Activated naive CD8-positive, alpha-beta T cell treated with anti-CD3 and anti-CD28 coated beads for 36 hours (primary cell): ENCODE measurements around the gene G0S2. TPM values are rescaled to one million over a fixed set of nuclear protein-coding genes. Genes with fewer than 3 reads are reported as not detected.

Experiments
- DNase-seq: peaks from one replicate; pipeline ENCODE4 v3.0.0; 2021
- H3K27ac Mint-ChIP-seq: one replicate; pipeline ENCODE4 v1.8.0; 2022; ENCODE audit warnings: mild to moderate bottlenecking, moderate library complexity, mixed read lengths
- H3K27me3 Mint-ChIP-seq: one replicate; pipeline ENCODE4 v1.8.0; 2022; ENCODE audit warnings: mild to moderate bottlenecking, mixed read lengths
- H3K36me3 Mint-ChIP-seq: one replicate; pipeline ENCODE4 v1.8.0; 2021; ENCODE audit warnings: mild to moderate bottlenecking, mixed read lengths
- H3K4me1 Mint-ChIP-seq: one replicate; pipeline ENCODE4 v1.8.0; 2021; ENCODE audit warnings: mixed read lengths
- H3K4me3 Mint-ChIP-seq: one replicate; pipeline ENCODE4 v1.8.0; 2022; ENCODE audit warnings: mild to moderate bottlenecking, moderate library complexity, mixed read lengths
- H3K9me3 Mint-ChIP-seq: one replicate; pipeline ENCODE4 v1.8.0; 2022; ENCODE audit warnings: mixed read lengths
- total RNA-seq, 2 experiments: library from RNA; stranded (reverse); gene quantifications; one replicate each; pipeline ENCODE4 v1.2.3, GENCODE V29; 2021

Gene G0S2
- total RNA-seq, 2 experiments from 2014 or later = 11.4 to 13.1 TPM

DNA sequence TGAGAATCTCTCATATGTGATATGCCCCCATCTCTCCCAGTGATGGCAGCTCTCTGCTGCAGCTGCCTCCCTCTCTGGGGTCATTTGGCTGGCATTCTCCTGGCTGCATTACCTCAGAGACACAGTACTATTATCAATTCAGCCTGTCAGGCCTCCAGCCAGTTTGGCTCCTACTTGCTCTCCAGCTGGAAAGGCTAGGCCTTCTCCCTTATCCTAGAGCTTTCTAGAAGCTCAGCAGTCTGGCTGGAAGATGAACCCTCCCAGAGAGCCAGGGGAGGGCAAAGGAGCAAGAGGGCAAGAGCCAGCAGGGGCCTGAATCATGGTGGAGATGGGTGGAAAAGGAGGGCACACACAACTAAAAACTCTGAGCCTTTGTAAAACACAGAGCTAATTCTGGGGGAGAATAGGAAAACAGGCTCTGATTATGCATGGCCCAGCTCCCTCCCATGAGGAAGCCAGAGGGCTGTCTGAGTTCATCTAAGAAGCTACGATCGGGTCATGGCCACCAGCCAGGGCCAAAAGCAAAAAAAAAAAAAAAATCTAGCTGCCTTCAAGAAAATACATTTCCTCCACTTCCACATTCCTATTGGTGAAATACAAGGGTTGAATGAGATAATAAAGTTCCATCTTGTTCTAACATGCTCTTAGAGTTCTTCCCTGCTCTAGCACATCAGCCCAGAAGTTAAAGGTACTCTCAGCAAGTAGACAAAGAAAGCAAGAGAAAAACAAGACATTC lies 31.8 kb upstream of the G0S2 start:
- Mint-ChIP-seq H3K27ac (no peak overlapping the region), H3K27me3 (no peaks in the 10 kb centered on the region), H3K9me3 (no peaks in the 10 kb centered on the region), H3K4me3 (no peak overlapping the region), H3K4me1 (no peaks in the 10 kb centered on the region), H3K36me3 (no peaks in the 10 kb centered on the region)
- no peak for DNase-seq

GRCh38 chr1:209645574-209646452 lies 29.4 kb upstream of the G0S2 start:
- no peak for DNase-seq
- H3K9me3 Mint-ChIP-seq = no peaks in the 10 kb centered on the region
- H3K27me3 Mint-ChIP-seq = no peaks in the 10 kb centered on the region
- no peaks in the 10 kb centered on the region for H3K36me3 Mint-ChIP-seq
- no peak overlapping the region for H3K27ac Mint-ChIP-seq
- peaks cover 10% of the 10 kb centered on the region for H3K4me1 Mint-ChIP-seq
- H3K4me3 Mint-ChIP-seq = no peak overlapping the region

DNA sequence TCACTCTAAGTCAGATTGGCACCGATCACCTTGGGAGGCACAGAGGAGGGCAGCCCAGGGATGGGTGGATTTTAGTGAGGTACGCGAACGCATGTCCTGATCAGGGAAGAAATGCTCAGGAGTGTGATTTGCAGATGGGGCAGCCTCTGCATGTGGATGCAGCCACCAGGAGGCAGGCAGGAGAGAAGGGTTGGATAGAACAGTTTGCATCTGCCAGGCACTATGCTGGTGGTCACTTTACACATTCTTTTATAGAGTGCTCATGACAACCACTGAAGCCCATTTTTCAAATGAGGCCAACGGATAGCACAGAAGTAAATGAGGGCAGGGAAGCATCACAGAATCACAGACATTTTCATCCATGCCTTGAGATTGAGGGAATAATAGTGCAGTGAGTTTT lies 28.7 kb upstream of the G0S2 start:
- no peaks in the 10 kb centered on the region for H3K36me3 Mint-ChIP-seq
- no peak overlapping the region for H3K27ac Mint-ChIP-seq
- no peaks in the 10 kb centered on the region for H3K9me3 Mint-ChIP-seq
- no peak for DNase-seq
- H3K4me3 Mint-ChIP-seq = no peak overlapping the region
- H3K27me3 Mint-ChIP-seq = no peaks in the 10 kb centered on the region
- H3K4me1 Mint-ChIP-seq = peaks cover 14% of the 10 kb centered on the region

DNA sequence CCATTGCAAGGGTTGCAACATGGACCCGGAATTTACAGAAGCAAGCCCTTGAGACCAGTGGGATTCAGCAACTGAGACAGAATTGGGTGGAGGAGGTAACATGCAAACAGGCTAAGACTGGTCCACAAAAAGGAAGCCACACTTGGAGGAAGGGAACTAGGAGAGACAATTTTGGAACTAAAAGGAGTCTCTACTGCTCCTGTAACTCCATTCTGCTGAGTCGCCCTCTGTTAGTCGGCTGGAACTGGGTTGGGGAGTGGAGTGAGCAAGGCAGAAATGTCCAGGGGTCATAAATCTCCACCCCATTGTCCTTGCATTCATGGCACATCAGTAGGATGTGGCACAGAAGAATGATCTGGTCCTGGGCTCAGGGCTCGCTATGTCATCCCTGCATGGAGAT lies 28.1 kb upstream of the G0S2 start:
- Mint-ChIP-seq H3K36me3 (no peaks in the 10 kb centered on the region), H3K27me3 (no peaks in the 10 kb centered on the region), H3K4me1 (peaks cover 16% of the 10 kb centered on the region), H3K27ac (no peak overlapping the region), H3K4me3 (no peak overlapping the region), H3K9me3 (no peaks in the 10 kb centered on the region)
- DNase-seq = no peak

GRCh38 chr1:209648346-209648745 lies 26.9 kb upstream of the G0S2 start:
- Mint-ChIP-seq H3K27ac (no peak overlapping the region), H3K36me3 (no peaks in the 10 kb centered on the region), H3K27me3 (no peaks in the 10 kb centered on the region), H3K4me1 (peaks cover 26% of the 10 kb centered on the region), H3K9me3 (no peaks in the 10 kb centered on the region), H3K4me3 (no peak overlapping the region)
- DNase-seq = no peak

DNA sequence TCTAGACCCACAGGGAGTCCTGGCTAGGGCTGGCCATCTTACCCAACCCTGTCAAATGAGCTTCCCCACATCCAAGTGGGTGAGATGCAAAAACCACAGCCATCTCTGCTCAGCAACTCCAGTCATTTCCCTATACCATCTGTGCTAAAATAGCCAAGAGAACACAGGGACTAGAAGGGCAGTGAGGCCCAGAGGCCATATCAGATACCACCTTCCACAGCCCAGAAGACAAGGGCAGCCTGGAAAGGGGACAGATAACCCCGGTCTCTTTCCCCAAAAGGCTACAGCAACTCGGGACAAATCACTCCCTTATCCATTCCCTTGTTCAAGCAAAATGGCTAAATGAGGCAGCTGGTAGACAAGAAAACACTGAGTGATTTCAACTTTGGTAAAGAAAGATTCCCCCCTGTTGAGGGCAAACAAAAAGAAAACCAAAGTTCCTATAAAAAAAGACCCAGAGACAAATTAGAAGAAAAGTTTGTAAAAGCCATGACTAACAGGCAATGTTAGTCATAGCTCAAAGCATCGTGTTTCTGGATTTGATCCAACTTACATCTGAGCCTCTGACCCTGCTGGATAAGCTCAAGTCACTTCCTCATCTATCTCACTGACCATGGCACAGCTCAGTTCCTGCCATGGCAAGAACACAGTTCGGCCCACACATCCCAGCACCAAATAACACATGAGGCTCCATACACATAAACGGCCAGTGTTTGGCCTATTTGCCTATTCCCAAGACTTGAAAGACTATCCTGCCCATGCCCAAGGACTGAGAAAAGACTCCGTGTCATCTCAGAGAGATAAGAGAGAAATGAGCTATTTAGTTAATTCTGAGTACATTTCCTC lies 26.1 kb upstream of the G0S2 start:
- H3K9me3 Mint-ChIP-seq = no peaks in the 10 kb centered on the region
- no peak for DNase-seq
- peaks cover 30% of the 10 kb centered on the region for H3K4me1 Mint-ChIP-seq
- H3K27me3 Mint-ChIP-seq = no peaks in the 10 kb centered on the region
- no peaks in the 10 kb centered on the region for H3K36me3 Mint-ChIP-seq
- no peak overlapping the region for H3K27ac Mint-ChIP-seq
- H3K4me3 Mint-ChIP-seq = no peak overlapping the region

GRCh38 chr1:209650454-209650853 lies 24.8 kb upstream of the G0S2 start:
- no peak for DNase-seq
- no peaks in the 10 kb centered on the region for H3K36me3 Mint-ChIP-seq
- no peak overlapping the region for H3K27ac Mint-ChIP-seq
- no peaks in the 10 kb centered on the region for H3K9me3 Mint-ChIP-seq
- no peak overlapping the region for H3K4me3 Mint-ChIP-seq
- H3K27me3 Mint-ChIP-seq = no peaks in the 10 kb centered on the region
- H3K4me1 Mint-ChIP-seq = peaks cover 30% of the 10 kb centered on the region

- peak; percentile 53 for DNase-seq
- Mint-ChIP-seq H3K36me3 (no peaks in the 10 kb centered on the region), H3K9me3 (no peaks in the 10 kb centered on the region), H3K4me1 (peaks cover 30% of the 10 kb centered on the region), H3K27ac (no peak overlapping the region), H3K27me3 (no peaks in the 10 kb centered on the region), H3K4me3 (no peak overlapping the region)
Observed at GRCh38 chr1:209651138-209651587, 24.0 kb upstream of the G0S2 start.

GRCh38 chr1:209652121-209652735 lies 23.0 kb upstream of the G0S2 start, which contains the start of gene LAMB3:
TSS of gene LAMB3 (minus strand) at chr1:209652425. CDS start at chr1:209650944, 1,481 bp downstream.
- Mint-ChIP-seq H3K27me3 (no peaks in the 10 kb centered on the region), H3K9me3 (no peaks in the 10 kb centered on the region), H3K27ac (no peak within 1 kb of the TSS), H3K36me3 (no peaks in the 10 kb centered on the region), H3K4me3 (no peak within 1 kb of the TSS), H3K4me1 (peaks cover 30% of the 10 kb centered on the region)
- DNase-seq = no peak

DNA sequence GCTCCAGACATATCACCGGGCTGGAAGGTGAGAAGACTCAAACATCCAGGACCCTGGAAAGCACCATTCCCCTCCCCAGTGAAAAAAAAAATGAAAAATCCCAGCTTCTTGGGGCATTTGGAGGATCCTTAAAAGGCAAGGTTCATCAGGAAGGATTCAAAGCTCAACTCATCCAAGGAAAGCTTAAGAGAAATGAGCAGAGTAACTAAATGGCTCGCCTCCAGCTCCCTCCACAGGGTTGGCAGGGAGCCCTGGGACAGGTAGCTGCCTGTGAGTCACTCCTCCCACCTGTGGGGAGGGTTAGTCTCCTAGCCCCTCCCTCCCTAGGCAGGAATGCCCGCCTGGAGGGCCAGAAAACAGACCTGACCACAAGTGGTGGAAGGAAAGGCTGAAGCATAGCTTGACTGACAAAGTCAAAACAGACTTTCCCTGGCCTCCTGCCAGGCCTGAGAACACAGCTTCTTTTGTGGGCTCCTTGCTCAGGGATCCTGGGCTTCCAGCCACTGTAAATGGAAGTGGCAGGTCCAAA lies 22.3 kb upstream of the G0S2 start:
- H3K4me1 Mint-ChIP-seq = peaks cover 30% of the 10 kb centered on the region
- no peaks in the 10 kb centered on the region for H3K9me3 Mint-ChIP-seq
- H3K27ac Mint-ChIP-seq = no peak overlapping the region
- H3K4me3 Mint-ChIP-seq = no peak overlapping the region
- no peaks in the 10 kb centered on the region for H3K27me3 Mint-ChIP-seq
- DNase-seq = peak; percentile 63
- H3K36me3 Mint-ChIP-seq = no peaks in the 10 kb centered on the region

DNA sequence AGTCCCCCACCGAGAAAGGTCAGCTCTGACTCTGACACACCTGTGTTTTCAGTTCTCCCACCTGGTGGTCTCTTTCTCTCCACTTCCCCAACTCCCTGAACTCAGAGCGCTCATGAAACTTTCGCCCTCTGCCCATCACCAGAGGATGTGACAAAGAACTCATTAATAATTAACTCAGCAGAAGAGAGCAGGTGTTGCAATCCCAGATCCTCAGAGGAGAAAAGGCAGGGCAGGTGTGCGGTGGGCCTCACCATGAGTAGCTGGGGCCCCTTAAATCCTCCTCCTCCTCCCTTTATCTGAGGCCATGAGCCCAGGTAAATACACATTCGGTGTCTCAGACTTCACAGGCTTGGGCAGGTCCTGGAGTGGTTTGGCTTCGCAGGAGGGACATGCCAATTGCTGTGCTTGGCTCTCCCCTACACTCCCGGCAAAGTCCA lies 21.3 kb upstream of the G0S2 start:
- Mint-ChIP-seq H3K36me3 (no peaks in the 10 kb centered on the region), H3K27ac (no peak overlapping the region)

DNA sequence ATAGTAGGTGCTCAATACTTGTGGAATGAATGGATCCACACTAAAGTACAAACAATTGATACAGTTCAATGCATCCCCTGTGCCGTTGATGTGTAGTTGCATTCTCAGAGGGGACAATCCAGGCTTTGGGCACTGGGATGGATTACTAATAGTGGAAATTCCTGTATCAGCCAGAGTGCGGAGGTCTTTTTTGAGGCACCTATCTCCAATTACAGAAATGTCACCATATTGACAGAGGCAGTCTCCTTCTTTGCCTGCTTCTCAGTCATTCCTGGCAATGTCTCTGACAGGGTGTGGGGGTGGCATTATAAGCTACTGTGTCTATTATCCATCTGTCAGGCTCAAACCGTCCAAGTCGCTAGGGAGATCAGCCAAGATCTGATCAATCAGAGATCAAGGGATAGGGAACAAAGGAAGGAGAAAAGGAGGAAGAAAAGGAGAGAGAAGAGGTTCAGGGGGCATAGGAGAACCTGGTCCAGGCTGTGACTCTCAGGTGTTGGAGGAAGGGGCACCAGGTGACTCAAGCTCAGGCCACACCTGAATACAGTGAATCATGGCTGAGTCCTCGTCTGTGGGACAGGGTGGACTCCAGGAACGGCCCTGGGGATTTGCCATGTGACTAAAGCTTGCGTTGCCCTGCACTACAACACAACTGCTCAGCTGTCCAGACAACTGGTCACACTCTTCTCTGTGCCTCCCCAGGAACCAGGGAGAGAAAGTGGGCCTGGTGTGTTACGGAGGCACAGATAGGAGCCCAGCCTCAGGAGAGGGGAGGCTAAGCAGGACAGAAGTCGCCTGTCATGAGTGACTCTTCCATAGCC lies 19.6 kb upstream of the G0S2 start:
- Mint-ChIP-seq H3K4me1 (peaks cover 32% of the 10 kb centered on the region), H3K27ac (no peak overlapping the region), H3K9me3 (no peaks in the 10 kb centered on the region), H3K36me3 (no peaks in the 10 kb centered on the region), H3K27me3 (peaks cover 11% of the 10 kb centered on the region), H3K4me3 (no peak overlapping the region)
- DNase-seq = no peak

More for the DNA sequence above, 21.3 kb upstream of the G0S2 start:
- no peak for DNase-seq
- Mint-ChIP-seq H3K27me3 (peaks cover 5% of the 10 kb centered on the region), H3K4me3 (no peak overlapping the region), H3K4me1 (peaks cover 30% of the 10 kb centered on the region), H3K9me3 (no peaks in the 10 kb centered on the region)

DNA sequence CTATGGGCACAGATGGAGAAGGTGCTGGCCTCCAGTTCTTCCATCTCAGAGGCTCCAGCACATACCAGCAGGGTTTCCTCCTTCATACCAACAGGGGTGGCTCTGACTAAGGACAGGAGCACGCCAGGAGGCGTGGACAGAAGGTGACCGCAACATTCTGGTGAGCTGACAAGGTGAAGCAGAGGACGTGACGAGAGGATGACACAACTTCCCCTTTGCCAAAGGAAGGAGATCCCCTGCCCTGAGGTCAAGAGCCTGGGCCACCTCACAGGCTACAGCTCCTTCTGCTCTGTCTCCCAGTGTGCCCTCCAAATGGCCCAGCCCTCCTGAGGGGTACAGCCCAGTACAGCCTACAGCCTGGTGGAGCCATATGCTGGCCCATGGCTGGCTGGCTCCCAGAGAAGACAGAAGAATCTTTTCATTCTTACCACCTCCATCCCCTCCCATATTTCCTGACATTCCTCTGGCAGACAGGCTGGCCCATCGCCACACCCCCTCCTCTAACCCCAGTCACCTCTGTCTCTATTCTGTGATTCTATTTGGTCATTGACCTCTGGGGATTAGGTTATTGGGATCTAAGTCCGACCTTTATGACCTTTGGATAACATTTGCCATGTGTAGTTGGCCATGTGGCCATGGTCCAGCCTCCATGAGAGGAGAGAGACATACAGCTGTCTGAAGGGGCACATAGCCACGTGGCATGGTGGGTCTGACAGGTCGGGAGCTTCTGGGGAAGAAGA lies 17.9 kb upstream of the G0S2 start:
- H3K27ac Mint-ChIP-seq = no peak overlapping the region

More for the DNA sequence above, 17.9 kb upstream of the G0S2 start:
- Mint-ChIP-seq H3K4me3 (no peak overlapping the region), H3K36me3 (no peaks in the 10 kb centered on the region), H3K27me3 (peaks cover 11% of the 10 kb centered on the region), H3K9me3 (no peaks in the 10 kb centered on the region), H3K4me1 (peaks cover 23% of the 10 kb centered on the region)
- DNase-seq = no peak
